Measurements from ENCODE around the gene ATG3.

DNA sequence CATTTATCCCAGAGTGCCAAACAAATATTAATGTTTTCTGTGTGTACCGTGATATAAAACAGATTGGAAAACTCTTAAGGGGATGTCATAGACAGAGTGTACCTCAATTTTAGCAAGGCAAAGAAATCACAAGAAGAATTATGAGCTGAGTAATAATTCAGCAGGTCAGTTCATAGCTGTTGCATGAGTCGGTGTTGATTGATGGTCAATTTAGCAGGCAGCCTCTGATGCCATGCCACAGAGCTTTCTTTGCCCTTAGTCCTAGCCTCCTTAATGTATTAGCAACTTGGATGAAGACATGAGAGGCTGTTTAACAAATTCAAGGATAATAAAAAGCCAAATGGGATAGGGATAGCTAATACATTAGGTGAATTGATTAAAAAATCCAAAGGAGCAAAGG lies 6.9 kb upstream of the ATG3 start:
- no peak for TF ChIP-seq RAD21 (IDR thresholded peaks at IDR 0.05; ENCODE audit: low read depth)
- TF ChIP-seq EGR1 (IDR thresholded peaks at IDR 0.05) = no peak
- TF ChIP-seq, protein P1, sequence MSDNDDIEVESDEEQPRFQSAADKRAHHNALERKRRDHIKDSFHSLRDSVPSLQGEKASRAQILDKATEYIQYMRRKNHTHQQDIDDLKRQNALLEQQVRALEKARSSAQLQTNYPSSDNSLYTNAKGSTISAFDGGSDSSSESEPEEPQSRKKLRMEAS (IDR thresholded peaks at IDR 0.05) = no peak
- no peak for TF ChIP-seq EP300 (IDR thresholded peaks at IDR 0.05; ENCODE audit: borderline replicate concordance)
- TF ChIP-seq, protein P2, sequence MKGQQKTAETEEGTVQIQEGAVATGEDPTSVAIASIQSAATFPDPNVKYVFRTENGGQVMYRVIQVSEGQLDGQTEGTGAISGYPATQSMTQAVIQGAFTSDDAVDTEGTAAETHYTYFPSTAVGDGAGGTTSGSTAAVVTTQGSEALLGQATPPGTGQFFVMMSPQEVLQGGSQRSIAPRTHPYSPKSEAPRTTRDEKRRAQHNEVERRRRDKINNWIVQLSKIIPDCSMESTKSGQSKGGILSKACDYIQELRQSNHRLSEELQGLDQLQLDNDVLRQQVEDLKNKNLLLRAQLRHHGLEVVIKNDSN (IDR thresholded peaks at IDR 0.05) = no peak
- no peak for TF ChIP-seq YY1 (IDR thresholded peaks at IDR 0.05; ENCODE audit: low read depth)
- TF ChIP-seq, protein P3, sequence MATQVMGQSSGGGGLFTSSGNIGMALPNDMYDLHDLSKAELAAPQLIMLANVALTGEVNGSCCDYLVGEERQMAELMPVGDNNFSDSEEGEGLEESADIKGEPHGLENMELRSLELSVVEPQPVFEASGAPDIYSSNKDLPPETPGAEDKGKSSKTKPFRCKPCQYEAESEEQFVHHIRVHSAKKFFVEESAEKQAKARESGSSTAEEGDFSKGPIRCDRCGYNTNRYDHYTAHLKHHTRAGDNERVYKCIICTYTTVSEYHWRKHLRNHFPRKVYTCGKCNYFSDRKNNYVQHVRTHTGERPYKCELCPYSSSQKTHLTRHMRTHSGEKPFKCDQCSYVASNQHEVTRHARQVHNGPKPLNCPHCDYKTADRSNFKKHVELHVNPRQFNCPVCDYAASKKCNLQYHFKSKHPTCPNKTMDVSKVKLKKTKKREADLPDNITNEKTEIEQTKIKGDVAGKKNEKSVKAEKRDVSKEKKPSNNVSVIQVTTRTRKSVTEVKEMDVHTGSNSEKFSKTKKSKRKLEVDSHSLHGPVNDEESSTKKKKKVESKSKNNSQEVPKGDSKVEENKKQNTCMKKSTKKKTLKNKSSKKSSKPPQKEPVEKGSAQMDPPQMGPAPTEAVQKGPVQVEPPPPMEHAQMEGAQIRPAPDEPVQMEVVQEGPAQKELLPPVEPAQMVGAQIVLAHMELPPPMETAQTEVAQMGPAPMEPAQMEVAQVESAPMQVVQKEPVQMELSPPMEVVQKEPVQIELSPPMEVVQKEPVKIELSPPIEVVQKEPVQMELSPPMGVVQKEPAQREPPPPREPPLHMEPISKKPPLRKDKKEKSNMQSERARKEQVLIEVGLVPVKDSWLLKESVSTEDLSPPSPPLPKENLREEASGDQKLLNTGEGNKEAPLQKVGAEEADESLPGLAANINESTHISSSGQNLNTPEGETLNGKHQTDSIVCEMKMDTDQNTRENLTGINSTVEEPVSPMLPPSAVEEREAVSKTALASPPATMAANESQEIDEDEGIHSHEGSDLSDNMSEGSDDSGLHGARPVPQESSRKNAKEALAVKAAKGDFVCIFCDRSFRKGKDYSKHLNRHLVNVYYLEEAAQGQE (IDR thresholded peaks at IDR 0.05; ENCODE audit: low read depth) = no peak
- TF ChIP-seq ZBTB7A (IDR thresholded peaks at IDR 0.05; ENCODE audit: low read depth) = no peak
- no peak for TF ChIP-seq NFIC (IDR thresholded peaks at IDR 0.05)
